Anterior cingulate cortex (tissue), 58 donors: Measurements from ENCODE around the gene NUP42.
"Not testable (repeated sequence)": the region's sequence is repeated elsewhere in the genome, so short reads cannot be mapped to it uniquely, and the experiment has no call there.

Source experiments
- DNase-seq, 58 donors: peaks; one replicate each; lab custom pipeline; 2025; lab: John Stamatoyannopoulos, UW

NUP42 gene, protein sequence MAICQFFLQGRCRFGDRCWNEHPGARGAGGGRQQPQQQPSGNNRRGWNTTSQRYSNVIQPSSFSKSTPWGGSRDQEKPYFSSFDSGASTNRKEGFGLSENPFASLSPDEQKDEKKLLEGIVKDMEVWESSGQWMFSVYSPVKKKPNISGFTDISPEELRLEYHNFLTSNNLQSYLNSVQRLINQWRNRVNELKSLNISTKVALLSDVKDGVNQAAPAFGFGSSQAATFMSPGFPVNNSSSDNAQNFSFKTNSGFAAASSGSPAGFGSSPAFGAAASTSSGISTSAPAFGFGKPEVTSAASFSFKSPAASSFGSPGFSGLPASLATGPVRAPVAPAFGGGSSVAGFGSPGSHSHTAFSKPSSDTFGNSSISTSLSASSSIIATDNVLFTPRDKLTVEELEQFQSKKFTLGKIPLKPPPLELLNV

DNA sequence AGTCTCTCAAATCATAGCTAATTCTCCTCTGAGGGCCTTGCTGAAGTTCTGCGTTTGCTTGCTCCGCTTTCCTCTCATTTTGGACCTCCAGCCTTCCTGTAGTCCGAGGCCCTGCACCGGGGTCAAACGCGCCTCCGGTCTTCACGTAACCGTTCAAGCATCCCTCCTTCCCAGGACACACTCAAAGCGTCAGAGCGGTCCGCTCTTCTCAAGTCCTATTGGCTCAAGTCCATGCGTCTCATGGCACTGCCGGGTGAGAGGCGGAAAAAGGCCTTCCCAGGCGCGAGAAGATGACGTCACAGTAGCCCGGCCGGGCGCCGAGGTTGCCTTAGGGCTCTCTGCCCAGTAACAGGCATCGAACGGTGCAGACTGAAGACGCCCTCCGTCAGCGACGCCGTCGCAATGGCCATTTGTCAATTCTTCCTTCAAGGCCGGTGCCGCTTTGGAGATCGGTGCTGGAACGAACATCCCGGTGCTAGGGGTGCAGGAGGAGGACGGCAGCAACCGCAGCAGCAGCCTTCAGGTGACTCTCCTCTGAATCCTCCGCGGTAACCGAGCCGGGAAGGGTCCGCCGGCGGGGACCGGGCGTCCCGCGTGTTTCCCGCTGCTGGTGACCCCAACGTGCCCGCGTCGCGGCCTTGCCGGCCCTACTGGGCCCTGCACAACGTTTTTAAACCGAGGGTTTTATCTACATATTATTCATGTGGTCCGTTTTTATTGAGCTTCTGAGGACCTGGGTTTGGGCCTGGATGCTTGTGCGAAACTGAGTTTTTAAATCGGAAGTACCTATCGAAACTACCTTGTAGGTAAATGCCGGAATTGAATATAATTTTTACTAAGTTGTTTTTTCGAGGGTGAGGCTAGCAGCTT, at the start of gene NUP42:
Gene NUP42 (plus strand): TSS at position 365 of the 870 bp plus-strand sequence. CDS start 38 bp downstream, at position 403.
- peak; percentile 50 to 96 (median 88) for DNase-seq

- DNase-seq: no peak
Measured at GRCh38 chr7:23133797-23134196, 48.1 kb upstream of the NUP42 start.

- no peak for DNase-seq
Measured at GRCh38 chr7:23135755-23136154, 46.1 kb upstream of the NUP42 start.

DNA sequence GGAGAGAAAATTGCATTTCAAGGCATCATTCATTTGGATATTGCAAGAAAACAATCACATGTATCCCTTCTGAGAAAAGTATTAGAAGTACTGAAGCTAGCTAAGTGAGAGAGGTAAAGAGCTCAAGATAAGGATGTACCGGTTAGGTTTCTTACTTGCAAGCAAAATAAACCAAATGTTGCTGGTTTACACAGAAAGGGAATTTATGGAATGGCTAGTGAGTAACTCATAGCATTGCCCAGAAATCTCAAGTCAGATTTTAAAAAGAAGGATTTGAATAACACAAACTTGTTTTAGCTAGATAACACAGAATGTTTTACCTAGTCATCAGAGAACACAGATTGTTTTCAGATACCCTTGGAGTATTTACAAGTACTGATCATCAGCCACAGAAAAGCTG, 45.6 kb upstream of the NUP42 start:
- no peak for DNase-seq

DNA sequence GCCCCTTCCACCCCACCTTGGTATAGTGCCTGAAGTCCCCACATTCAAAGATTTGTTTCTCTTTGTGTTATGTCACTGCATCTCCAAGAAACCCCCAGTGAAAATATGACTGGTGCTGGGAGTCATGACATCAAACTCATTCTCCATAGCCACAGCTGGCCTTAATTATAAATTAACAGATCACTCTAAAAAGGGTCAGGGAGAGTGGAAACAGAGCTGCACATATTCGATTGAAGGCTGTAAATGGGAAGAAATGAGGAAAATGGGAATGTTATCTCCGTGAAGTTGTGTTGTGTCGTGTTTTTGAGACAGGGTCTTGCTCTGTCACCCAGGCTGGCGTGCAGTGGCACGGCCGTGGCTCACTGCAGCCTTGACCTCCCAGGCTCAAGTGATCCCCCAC, 24.2 kb upstream of the NUP42 start:
- DNase-seq: no peak

GRCh38 chr7:23158546-23158945, 23.3 kb upstream of the NUP42 start:
- DNase-seq: no peak

DNA sequence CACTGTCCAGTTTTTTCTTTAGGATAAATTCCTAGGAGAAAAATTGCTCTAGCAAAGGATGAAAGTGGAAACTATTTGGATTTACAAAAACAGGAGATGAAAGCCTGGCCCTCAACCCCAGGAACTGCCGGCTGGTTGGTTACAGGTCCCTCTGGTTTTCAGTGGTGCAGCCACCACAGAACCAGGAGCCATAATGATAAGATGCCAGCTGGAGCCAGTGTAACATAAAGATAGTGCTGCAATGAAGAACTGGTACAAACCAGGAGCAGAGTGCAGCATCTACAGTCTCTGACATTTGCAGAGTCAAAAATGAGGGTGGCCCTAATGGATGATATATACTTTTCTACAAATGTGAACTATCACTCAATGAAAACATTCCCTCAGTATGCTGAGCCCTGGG, 20.4 kb upstream of the NUP42 start:
- DNase-seq: no peak

DNA sequence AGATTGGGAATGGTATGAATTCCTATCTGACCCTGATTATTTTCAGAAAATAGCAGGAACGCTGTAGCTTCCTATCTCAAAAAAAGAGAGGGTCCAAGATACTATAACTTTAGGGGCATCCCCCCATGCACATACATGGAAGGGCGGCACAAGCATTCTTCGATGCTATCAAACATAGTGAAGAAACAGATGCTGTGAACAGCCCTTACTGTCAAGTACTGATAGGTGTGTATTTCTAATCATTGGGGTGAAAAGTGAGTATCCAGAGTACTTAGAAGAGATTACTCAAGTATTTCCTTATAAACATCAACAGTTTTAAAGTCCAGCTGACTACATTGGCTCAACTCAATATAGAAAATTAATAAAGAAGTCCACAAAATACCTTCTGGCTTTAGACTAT, 17.0 kb upstream of the NUP42 start:
- DNase-seq: no peak

DNA sequence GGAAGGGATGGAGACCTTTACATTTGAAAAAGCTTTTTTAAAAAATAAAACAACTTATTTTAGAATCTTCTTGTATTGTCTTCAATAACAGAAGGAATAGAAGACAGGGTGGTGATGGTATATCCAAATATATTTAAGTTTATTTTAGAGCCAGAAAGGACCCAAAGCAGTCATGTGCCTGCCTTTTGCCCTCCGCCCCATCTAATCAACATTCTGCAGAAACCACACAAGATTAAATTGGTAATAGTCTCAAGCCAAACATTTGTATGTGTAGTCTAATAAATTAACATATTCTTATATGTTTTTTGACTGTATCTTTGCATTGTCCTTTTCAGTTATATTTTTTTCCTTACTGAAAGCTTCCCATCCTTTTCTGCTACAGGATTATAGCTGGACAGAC, 16.5 kb upstream of the NUP42 start:
- no peak for DNase-seq

DNA sequence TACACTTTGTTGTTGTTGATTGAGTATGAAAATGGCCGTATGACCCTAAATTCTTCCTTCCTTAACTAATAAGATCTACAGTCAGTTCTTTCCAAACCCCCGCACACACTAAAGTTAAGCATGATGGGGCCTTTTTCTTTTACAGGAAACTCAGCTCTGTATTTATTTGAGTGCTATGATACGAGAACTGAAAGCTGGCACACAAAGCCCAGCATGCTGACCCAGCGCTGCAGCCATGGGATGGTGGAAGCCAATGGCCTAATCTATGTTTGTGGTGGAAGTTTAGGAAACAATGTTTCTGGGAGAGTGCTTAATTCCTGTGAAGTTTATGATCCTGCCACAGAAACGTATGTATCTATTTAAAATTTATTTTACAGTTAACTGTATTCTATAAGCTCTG, 14.2 kb upstream of the NUP42 start:
- DNase-seq: no peak

GRCh38 chr7:23168111-23168885, 13.6 kb upstream of the NUP42 start:
- no peak for DNase-seq

DNA sequence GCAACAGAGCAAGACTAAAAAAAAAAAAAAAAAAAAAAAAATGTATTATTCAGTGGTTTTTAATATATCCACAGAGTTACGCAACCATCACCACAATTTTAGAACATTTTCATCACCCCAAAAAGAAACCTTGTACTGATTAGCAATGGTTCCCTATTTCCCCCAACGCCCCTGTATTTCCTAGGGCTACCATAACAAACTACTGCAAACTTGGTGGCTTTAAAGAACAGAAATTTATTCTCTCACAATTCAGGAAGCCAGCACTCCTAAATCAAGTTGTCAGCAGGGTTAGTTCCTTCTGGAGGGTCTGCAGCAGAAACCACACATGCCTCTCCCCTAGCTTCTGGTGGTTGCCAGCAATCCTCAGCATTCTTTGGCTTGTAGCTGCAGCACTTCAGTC, 5.9 kb upstream of the NUP42 start:
- no peak for DNase-seq

DNA sequence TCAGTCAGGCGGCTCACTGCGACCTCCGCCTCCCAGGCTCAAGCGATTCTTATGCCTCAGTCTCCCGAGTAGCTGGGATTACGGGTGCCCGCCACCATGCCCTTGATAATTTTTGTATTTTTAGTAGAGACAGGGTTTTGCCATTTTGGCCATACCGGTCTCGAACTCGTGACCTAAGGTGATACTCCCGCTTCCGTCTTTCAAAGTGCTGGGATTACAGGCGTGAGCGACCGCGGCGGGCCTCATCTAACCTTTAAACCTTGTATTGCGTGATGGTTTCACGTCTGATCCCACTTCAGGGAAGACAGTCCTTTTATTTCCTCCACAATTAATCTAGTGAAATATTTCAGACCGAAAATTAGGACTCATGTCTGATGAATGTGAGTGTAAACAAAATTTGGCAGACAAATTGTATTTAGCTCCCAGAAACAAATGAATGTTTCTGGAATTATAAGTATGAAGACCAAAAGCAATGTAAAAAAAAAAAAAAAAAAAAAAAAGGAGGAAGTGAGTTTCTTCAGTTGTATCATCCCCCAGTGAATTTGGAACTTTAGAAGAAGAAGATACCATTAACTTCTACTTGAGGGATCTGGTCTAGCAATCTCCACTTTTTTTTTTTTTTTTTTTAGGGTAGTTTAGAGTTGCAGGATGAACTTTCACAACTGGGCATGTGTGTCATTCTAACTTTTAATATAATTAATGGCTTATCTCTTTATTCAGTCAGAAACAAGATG, 1.6 kb downstream of the NUP42 start:
- DNase-seq: no peak

- DNase-seq: no peak
Measured at GRCh38 chr7:23184291-23184690, 2.4 kb downstream of the NUP42 start.

GRCh38 chr7:23184709-23185359, 3.0 kb downstream of the NUP42 start:
- DNase-seq: peak in 40 of 58 donors; percentile 6 to 74 (median 32)

GRCh38 chr7:23185980-23186379, 4.1 kb downstream of the NUP42 start:
- DNase-seq: no peak

DNA sequence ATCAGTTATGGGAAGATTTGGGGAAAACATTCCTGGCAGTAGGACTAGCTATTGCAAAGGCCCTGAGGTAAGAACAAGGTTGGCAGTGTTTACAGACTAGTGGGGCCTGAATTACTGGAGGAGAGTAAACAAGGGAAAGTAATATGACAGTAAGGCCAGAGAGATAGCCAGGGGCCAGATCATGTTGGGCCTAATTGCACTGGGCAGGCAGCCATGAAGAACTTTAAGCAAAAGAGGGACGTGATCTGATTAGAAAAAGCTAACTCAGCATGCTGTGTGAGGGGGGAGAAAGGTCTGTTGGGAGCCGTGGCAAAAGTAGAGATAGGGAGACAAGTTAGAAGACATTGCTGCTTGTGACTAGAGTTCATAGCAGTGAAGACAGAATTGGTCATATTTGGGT, 9.2 kb downstream of the NUP42 start:
- no peak for DNase-seq

DNA sequence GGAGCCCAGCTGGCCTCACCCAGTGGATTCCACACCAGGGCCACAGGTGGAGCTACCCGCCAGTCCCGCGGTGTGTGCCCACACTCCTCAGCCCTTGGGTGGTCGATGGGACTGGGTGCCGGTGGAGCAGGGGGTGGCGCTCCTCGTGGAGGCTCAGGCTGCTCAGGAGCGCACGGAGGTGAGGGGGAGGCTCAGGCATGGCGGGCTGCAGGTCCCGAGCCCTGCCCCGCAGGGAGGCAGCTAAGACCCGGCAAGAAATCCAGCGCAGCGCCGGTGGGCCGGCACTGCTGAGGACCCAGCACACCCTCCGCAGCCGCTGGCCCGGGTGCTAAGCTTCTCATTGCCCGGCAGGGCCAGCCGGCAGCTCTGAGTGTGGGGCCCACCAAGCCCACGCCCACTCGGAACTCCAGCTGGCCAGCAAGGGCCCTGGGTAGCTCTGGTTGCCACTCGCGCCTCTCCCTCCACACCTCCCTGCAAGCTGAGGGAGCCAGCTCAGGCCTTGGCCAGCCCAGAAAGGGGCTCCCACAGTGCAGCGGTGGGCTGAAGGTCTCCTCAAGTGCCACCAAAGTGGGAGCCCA, 11.9 kb downstream of the NUP42 start:
- DNase-seq: not testable (repeated sequence)

DNA sequence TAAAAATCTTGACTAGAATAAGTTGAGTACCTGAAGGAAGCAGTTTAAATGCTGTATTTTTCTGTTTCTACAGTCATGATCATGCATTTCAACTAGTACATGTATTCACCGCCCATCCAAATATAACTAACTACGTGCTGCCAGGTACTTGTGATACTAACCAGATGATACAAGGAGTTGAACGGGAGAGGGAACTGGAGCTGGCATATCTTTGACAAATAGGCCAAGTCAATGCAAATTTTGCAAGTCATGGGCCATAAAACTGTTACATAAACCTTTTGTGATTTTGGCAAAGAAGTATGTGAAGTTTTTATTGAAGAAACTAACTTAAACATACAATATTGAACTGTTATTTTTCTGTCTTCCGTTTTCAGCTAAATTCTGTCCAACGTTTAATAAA, 14.5 kb downstream of the NUP42 start:
- no peak for DNase-seq
